ENCODE data around the gene NDUFS8.

NDUFS8 gene

DNA sequence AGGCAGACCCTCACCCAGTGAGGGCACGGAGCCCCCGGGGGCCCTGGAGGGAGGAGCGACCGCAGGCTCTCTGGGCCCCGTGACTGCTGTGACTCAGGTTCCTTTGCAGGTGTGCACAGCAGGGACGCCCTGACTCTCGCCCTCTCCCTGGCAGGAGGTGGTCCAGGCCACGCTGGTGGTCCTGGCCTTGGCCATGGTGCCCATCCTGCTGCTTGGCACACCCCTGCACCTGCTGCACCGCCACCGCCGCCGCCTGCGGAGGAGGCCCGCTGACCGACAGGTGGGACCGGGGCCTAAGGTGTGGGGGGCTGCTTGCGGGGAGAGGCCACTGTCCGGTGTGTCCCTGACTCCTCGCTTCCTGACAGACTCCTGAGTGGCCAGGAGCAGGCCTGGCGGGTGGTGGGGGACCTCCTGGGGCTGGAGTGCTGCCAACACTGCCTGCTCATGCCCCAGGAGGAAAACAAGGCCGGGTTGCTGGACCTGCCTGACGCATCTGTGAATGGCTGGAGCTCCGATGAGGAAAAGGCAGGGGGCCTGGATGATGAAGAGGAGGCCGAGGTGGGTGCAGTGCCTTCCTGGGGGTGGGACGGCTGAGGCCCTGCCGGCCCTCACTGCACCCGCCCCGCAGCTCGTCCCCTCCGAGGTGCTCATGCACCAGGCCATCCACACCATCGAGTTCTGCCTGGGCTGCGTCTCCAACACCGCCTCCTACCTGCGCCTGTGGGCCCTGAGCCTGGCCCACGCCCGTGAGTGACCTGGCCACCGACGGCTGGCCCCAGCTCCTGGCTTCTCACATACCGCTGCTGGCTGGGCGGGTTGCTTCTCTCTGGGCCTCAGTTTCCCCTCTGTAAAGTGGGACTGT lies 19.3 kb downstream of the NDUFS8 start:
- no peak for DNase-seq (ENCODE audit: low spot score)

DNA sequence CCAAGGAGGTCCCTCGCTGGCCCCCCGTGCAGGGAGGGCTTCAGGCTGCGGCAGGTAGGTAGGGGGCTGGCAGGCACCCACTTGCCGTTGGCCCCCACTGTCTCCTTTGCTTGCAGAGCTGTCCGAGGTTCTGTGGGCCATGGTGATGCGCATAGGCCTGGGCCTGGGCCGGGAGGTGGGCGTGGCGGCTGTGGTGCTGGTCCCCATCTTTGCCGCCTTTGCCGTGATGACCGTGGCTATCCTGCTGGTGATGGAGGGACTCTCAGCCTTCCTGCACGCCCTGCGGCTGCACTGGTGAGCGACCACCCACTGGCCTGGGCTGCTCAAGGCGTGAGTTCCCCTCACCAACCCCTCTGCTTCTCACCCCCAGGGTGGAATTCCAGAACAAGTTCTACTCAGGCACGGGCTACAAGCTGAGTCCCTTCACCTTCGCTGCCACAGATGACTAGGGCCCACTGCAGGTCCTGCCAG lies 19.9 kb downstream of the NDUFS8 start:
- no peak for DNase-seq (ENCODE audit: low spot score)

DNA sequence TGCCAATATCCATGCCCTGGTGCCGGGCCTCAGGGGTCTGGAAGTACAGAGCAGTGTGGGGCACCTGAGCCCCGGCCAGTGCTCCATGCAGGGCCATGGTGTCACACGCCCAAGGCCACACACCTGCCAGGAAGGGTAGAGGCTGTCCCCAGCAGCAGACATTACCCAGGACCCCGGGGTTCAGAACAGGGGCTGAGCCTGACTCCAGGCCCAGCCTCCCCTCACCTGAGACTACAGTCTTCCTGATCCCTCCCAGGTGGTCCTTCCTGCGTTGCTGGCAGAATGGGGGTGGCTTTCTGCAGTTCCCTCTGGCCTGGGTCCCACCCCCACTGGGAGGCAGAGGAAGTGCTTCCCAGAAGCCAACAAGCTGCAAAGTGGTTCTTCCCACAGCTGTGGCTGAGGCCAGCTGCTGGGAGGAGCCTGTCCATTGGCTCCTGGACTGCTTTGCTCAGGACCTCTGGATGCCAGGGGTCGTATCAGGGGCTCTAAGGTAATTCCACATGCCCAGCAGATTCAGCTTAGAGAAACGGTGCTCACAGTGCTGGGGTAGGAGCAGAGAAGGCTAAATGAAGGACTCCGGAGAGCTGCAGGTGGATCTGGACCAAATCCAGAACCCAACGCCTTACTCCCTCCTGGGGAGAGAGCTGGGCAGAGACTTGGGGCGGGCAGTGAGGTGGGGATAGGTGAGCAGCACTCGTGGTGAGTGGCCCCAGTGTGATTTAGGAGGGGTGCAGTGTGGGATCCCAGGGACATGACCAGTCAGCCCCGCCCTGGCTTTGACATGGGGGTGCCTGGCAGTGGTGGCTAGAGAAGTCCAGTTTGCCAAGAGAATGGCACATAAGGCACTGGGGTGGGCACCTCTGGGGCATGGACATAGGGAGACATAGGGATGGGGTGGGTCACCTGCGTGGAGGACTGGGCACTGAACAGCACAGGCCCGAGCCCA lies 21.0 kb downstream of the NDUFS8 start:
- DNase-seq (ENCODE audit: low spot score) = no peak

DNA sequence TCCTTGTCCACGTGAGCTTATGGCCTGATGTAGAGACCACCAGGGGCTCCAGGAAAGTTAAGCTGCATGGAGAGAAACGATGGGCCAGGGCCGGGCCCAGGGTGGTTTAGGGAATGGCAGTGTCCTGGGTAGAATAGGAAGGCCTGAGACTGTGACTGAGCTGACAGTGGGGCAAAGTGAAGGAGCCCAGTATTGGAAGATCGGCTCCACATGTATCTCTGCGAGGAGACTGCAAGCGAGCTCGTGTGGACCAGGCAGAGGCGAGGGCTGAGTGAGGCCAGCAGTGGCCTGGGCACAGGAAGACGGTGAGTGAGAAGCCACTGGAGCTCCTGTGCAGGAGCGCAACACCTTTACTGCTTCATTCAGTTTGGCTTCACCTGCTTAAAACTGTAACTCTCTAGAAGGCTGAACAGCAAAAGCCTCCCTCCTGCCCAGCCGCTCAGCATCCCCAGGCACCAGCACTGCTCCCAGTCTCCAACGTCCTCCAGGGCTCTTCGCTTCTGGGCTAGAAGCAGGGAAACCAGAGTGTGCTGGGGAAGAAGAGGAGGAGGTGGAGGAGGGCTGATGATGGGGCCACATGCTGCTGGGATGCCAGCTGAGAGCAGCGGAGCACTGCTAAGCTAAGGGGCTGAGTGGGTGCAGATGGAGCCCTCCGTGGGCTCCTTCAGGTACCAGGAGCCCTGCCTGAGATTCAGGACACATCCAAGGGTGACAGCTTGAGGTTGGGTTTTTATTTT lies 21.8 kb downstream of the NDUFS8 start:
- DNase-seq (ENCODE audit: low spot score) = no peak

DNA sequence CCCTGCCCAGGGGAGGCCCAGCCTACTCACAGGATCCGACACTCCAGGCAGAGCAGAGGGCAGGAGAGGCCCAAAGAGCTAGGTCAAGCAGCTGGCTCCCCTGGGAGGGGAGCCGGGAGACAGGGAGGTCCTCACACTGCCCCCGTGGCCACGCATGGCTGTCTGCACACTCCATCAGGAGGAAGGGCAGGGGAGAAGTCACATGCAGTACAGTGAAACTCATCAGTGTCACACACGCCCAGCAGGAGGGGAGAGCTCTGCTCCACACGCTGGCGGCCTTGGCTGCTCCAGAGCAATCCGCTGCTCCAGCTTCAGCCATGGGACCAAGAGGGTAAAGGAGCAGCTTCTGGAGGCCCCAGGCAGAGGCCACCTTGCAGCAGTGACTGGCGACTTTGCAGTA lies 22.6 kb downstream of the NDUFS8 start:
- no peak for DNase-seq (ENCODE audit: low spot score)

DNA sequence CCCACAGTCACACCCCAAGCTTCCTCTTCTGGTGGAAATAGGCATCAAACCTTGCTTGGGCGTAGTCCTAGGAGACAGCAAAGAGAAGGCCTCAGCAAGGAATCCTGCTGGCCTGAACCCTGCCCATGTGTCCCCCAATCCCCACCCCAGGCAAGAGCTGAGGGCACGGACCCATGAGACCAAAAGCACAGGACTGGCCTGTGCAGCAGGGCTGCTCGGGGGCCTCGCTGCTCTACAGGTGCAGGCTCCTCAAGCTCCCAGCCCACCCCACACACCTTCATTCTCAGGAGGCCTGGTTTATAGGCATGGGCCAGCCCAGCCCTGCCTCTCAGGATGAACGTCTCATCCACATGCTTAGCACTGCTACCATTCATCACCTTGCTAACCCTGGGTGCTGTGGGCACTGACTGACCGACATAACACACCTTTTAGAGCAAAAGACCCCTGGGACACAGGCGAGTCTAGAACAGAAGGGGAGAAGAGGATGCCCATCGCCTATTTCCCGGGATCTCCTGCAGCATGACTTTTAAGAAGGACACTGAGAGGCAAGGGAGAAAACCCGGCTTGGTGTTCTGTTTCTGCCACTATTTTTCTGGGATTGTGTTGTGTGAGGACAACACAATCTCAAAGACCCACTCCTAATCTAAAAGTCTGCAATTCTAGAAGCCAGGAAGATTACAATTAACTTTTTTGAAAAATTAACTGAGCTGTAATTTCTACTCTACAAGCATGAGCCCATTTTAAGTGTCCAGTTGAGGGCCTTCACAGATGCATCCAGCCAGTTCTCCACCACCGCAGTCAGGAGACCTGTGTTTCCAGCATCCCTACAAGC lies 23.7 kb downstream of the NDUFS8 start:
- no peak for DNase-seq (ENCODE audit: low spot score)

DNA sequence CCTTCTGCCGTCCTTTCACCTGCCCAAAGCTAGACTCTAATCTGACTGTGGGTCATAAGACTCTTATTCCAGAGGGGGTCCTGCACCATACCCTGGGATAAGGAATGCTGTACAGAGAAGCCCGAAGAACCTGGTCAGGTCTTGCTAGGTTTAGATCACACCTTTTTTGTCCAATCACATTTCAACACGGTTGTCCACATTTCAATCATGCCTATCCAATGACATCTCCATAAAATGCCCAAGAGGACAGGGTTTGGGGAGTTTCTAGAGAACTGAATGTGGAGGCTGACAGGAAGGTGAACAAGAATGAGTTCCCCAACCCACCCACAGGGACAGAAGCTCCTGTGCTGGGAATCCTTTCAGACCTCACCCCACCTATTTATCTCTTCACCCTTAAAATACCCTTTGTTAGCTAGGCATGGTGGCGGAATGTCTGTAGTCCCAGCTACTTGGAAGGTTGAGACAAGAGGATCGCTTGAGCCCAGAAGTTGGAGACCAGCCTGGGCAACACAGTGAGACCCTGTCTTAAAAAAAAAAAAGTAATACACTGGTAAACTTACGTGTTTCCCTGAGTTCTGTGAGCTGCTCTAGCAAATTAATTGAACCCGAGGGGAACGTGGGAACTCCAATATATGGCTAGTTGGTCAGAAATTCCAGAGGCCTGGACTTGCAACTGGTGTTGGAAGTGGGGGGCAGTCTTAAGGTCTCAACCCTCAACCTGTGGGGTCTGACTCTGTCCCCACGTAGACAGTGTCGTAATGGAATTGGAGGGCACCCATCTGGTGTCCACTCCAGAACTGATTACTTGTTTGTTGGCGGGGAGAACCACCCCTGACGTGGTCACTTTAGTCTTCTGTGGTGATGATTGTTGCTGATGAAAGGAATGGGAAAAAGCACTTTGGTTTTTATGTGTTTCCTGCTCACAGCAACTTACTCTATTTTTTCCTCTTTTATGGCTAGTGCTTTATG lies 26.1 kb downstream of the NDUFS8 start:
- no peak for DNase-seq (ENCODE audit: low spot score)

DNA sequence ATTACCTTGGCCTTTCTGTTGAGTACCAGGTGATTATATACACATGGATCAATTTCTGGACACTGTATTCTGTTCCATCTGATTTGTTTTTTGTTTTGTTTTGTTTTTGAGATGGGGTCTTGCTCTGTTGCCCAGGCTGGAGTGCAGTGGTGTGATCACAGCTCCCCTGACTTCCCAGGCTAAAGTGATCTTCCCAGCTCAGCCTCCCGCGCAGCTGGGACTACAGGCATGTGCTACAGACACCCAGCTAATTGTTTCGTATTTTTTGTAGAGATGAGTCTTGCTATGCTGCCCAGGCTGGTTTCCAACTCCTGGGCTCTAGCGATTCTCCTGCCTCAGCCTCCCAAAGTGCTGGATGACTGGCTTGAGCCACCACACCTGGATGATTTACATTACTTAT lies 27.3 kb downstream of the NDUFS8 start:
- no peak for DNase-seq (ENCODE audit: low spot score)

DNA sequence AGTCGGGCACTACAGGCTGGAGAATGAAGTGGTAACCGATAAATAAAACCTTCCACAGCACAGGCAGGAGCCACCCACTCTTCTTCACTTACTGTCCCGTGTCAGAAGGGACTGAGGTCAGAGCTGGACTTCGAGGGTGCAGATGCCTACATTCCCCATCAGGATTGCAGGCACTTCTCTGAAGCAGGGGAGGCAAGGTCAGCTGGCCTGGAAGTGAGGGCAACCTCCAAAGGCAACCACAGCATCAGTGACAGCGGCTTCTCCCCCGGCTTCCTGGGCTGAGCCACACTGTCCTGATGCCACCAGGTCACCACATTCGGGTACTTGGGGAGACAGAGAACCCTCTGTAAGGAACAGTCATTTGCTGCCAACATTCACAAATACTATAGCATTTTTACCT lies 31.0 kb downstream of the NDUFS8 start:
- DNase-seq (ENCODE audit: low spot score) = no peak

DNA sequence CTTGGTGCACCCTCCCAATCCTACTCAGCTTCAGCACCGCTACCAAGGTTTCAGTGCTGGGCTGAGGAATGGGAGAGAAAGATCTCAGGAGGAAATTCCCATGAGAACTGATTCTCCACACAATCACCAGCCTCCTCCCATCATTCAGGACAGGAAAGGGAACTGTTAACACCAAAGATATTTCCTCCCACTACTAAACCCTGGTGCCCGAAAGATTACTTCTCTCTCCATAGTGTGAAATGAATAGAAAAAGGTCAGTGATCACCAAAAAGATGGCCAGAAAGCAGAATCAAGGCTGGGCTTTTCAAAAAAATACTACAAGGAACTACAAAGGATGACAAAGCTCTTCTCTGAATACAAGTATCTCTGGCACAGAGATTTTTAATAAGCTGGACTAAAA lies 34.4 kb downstream of the NDUFS8 start:
- DNase-seq (ENCODE audit: low spot score) = no peak

DNA sequence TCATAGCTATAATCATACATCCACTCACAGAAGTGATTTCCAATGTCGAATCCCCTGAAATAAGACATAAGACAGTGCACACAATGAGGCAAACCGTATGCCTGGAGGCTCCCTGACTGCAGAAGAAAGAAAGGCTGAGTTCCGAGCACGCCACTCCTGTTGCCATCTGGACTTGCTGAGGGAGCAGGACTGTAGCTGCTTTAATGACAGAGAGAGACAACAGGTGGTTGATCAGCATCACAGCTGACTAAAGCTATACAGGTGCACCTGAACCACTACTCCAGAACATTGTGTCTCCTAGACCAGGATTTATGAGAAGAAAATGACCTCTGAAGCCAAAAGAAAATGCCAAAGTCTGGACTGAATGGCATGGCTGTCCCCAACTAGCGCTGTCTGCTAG lies 35.4 kb downstream of the NDUFS8 start:
- DNase-seq (ENCODE audit: low spot score) = no peak

DNA sequence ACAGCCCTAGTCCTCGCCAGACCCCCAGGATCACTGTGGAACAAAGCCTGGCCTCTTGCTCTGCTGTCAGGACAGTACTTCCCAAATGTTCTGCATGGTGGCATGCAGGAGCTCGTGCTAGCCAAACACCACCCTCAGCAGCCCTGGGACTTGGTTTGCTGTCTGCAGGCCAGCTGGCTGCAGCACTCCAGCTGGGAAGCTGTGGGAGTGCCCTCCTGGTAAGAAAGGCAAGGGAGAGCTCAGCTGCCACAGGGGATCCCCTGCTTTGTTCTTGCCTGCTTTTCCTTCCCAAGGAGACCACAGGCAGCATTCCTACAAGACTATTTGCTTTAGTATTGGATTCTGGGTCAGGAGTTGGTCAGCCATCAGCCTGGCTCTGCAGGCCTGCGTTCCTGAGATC lies 36.3 kb downstream of the NDUFS8 start:
- DNase-seq (ENCODE audit: low spot score) = no peak

DNA sequence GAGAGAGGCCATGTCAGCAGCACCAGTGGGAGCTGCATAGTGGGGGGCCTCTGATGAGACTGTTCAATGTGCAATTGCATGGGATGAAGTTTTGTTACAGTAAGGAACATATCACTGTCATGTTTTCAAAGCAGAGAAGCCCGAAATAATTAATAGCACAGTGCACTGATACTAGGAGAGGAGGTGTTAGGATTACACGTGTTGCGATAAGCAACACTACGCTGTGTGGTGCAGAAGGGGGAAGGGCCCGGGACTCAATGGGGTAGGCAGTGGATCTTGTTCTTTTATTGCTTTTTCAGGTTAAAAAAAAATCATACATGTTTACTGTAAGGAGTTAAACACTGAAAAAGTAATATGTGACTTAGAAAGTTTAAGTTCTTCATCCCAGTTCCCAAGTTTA lies 37.5 kb downstream of the NDUFS8 start:
- DNase-seq (ENCODE audit: low spot score) = no peak

DNA sequence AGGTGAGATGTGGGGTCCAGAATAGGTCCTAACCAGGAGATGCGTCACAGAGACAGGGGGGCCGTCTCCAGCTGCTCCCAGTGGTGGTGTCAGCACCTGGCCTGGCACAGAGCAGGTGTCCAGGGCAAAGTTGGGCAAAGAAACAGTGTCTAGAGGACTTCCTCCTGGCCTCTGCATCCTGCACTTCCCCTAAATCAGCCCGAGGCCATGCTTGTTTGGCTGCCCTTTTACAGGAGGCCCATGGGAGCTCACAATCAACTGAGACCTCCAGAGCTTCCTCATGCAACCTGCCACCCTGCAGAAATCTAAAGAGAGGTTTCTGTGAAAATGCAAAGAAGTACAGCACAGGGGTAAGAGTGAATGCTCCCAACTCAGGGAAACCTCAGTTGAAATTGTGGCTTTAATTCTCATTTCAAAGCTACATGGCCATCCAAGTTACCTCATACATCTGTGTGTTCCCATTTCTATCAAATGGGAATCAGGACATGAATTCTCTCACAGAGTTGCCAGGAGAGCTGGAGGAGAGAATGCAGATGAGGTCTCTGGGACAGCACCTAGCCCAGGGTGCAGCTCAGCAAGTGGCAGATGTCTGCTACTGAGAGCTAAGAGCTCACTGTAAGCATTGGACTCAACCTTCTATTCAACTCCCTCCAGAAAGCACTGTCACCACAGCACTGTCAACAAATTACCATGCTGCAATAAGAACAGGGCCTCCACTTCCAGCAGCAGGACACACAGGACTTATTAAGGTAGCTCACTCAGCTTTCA lies 41.0 kb downstream of the NDUFS8 start:
- no peak for DNase-seq (ENCODE audit: low spot score)

DNA sequence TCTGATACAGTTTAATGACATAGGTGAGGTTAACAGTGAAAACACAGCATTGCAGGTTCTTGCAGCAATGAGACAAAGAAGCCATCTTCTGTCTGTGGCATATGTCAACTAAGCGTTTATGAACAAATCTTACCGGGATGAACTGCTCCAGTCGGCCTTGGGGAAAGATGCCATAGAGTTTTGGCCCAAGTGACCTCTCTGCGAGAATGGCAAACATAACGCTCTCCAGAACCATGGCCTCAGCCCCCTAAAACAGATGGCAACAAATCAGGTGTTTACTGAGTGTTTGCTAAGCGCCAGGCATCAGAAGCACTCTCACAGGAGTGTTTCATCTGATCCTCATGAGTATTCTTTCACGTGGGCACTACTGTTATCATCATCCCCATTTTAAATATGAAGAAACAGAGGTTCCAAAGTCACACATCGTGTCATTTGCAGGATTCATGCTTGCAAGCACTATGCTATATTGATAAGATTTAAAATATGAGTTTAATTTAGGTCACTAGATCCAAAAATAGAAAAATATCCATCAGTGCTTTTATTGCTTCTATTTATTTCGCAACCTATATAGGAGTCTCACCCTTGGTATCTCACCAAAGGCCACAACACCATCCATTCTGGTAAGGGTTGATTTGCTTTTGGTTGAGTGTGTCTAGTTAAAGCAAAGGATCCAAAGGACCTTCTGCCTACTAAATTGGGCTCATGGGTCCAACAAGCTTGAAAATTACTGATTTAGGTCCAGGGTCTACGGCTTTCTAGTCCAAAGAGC lies 44.3 kb downstream of the NDUFS8 start:
- DNase-seq (ENCODE audit: low spot score) = no peak

DNA sequence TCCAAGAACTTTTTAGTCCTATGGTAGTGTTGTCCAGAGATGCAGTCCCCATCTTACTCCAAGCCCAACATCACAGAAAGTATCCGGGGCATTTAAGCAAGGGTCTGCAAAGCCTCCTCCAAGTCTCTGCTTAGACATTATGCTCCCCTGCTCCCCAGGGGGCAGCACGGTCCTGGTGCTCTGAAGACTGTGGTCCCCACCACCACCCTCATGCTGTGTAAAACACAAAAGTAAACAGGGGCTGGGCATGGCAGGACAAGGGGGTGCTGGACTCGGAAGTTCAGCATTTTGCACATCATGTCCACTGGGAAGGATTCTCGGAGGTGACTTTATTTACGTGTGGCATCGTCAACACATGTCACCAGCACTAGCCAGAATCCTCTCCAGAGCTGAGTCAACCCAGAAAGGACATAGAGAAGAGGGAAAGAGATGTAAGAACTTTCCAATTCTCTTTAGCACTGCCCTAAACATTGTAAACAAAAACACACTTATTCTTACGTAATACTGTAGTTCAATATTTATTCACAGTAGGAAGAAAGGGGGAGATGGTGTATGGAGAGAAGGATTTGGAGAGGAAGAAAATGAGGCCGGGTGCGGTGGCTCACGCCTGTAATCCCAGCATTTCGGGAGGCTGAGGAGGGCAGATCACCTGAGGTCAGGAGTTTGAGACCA lies 46.0 kb downstream of the NDUFS8 start:
- no peak for DNase-seq (ENCODE audit: low spot score)

DNA sequence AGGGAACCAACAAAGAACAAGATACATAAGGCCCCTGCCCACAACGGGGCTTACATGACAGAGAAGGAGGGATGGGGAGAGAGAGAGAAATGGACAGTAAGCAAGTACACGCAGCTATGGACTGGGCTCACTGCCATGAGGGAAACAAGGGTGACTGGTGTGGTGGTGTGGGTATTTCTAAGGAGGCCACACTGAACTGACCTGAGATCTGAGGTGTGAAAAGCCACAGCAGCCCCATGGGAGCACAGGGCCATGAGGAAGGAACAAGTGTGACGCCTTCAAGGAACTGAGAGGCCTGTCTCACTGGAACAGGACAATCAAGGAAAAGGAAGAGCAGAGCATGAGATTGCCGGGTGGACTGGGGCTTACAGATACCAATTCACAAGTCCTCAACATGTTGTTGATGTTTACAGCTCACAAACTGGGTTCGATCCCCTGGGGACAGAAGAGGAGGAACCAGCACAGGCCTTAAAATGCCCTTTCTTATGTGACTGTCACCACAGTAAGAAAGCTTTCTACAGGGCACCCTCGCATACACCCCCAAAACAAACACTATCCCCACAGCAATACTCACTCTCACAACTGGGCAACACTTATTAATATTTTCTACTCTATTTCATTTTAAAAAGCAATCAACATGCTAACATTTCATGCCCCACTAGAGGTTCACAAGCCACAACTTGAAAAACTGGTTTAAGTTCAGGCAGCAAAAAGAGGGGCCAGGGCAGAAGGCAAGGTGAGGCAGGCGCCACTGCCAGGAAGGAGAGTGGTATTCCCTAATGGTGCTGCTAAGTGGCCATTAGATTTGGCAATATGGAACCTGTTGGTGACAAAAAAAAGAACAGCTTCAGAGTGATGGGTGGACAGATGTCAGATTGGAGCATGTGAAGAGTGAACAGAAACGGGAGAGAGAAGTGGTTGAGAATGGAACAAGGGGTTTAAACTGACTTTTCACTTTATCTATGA lies 47.4 kb downstream of the NDUFS8 start:
- DNase-seq (ENCODE audit: low spot score) = no peak
